GM23338 (cell line): Measurements from ENCODE around the gene TRIM59. TPM values are rescaled to one million over a fixed set of nuclear protein-coding genes. Genes with fewer than 3 reads are reported as not detected.

Experiments used
- ATAC-seq: fragments of 200-7000 bp; cut with Tn5 transposase; 3 replicates; pipeline ENCODE4 v1.9.1; 2020
- DNase-seq: peaks from one replicate; pipeline ENCODE4 v3.0.0-alpha.2; 2015; ENCODE audit warnings: low spot score
- H2AFZ ChIP-seq: fragments of 200-600 bp; sonication (generic); 2 replicates; pipeline ENCODE4 v1.8.0; 2016; ENCODE audit warnings: antibody characterized with exemption, mild to moderate bottlenecking, moderate library complexity
- H3F3A ChIP-seq: fragments of 200-600 bp; sonication (generic); replicated peaks from 2 replicates; pipeline ENCODE4 v1.8.0; 2017; ENCODE audit warnings: antibody characterized with exemption, mixed run types, low read depth
- H3K27ac ChIP-seq: fragments of 200-600 bp; sonication (generic); 2 replicates; pipeline ENCODE4 v1.6.1; 2016; ENCODE audit warnings: low read depth
- H3K27me3 ChIP-seq: fragments of 200-600 bp; sonication (generic); 2 replicates; pipeline ENCODE4 v1.8.0; 2016; ENCODE audit warnings: mild to moderate bottlenecking, mixed run types, moderate library complexity; ENCODE audit not compliant: insufficient read depth
- H3K36me3 ChIP-seq: fragments of 200-600 bp; sonication (generic); 2 replicates; pipeline ENCODE4 v1.8.0; 2016; ENCODE audit warnings: mild to moderate bottlenecking; ENCODE audit not compliant: insufficient read depth
- H3K4me1 ChIP-seq: fragments of 200-600 bp; sonication (generic); 2 replicates; pipeline ENCODE4 v1.8.0; 2016; ENCODE audit warnings: mild to moderate bottlenecking, moderate library complexity; ENCODE audit not compliant: insufficient read depth
- H3K4me2 ChIP-seq: fragments of 200-600 bp; sonication (generic); 2 replicates; pipeline ENCODE4 v1.7.1; 2017; ENCODE audit warnings: mixed run types
- H3K4me3 ChIP-seq: fragments of 200-600 bp; sonication (generic); 2 replicates; pipeline ENCODE4 v1.6.1; 2016; ENCODE audit warnings: mixed run types
- H3K79me2 ChIP-seq: fragments of 200-600 bp; sonication (generic); replicated peaks from 2 replicates; pipeline ENCODE4 v1.8.0; 2017; ENCODE audit warnings: mild to moderate bottlenecking; ENCODE audit not compliant: insufficient read depth
- H3K9me2 ChIP-seq: fragments of 200-600 bp; sonication (generic); 2 replicates; pipeline ENCODE4 v1.8.0; 2017; ENCODE audit not compliant: insufficient read depth
- H4K20me1 ChIP-seq: fragments of 200-600 bp; sonication (generic); replicated peaks from 2 replicates; pipeline ENCODE4 v1.8.0; 2017; ENCODE audit warnings: mild to moderate bottlenecking; ENCODE audit not compliant: insufficient read depth
- H3K27ac Mint-ChIP-seq: 2 replicates; pipeline ENCODE4 v1.8.0; 2020; ENCODE audit warnings: inconsistent platforms, mild to moderate bottlenecking, moderate library complexity, mixed read lengths
- H3K27me3 Mint-ChIP-seq: 3 replicates; pipeline ENCODE4 v1.8.0; 2022; ENCODE audit warnings: low read depth, mild to moderate bottlenecking, moderate library complexity, mixed read lengths, inconsistent platforms; ENCODE audit not compliant: insufficient read depth, poor library complexity
- H3K36me3 Mint-ChIP-seq: 3 replicates; pipeline ENCODE4 v1.8.0; 2021; ENCODE audit warnings: low read depth, mild to moderate bottlenecking, inconsistent platforms, moderate library complexity, mixed read lengths
- H3K4me1 Mint-ChIP-seq: 3 replicates; pipeline ENCODE4 v1.8.0; 2020; ENCODE audit warnings: mild to moderate bottlenecking, inconsistent platforms, mixed read lengths
- H3K4me3 Mint-ChIP-seq: 3 replicates; pipeline ENCODE4 v1.8.0; 2021; ENCODE audit warnings: moderate library complexity, mild to moderate bottlenecking, inconsistent platforms, mixed read lengths
- H3K9me3 Mint-ChIP-seq: 3 replicates; pipeline ENCODE4 v1.8.0; 2020; ENCODE audit warnings: moderate library complexity, mild to moderate bottlenecking, inconsistent platforms, mixed read lengths
- CREB1 ChIP-seq: fragments of 250-450 bp; sonication (Bioruptor Pico); IDR thresholded peaks from 2 replicates; pipeline ENCODE4 v1.5.0; 2020; ENCODE audit warnings: low read depth, mild to moderate bottlenecking, moderate library complexity
- EZH2phosphoT487 ChIP-seq: fragments of 200-600 bp; sonication (generic); IDR thresholded peaks from one replicate; pipeline ENCODE4 v1.8.1; 2018; ENCODE audit warnings: antibody characterized with exemption; ENCODE audit not compliant: unreplicated experiment
- JUNB ChIP-seq: IDR thresholded peaks from one replicate; pipeline ENCODE4 v1.6.1; 2016; ENCODE audit warnings: antibody characterized with exemption; ENCODE audit not compliant: unreplicated experiment
- ZNF114 ChIP-seq: fragments of 250-450 bp; sonication (Bioruptor Pico); IDR thresholded peaks from 2 replicates; pipeline ENCODE4 v1.5.0; 2020; ENCODE audit warnings: mild to moderate bottlenecking, moderate library complexity
- ZNF462 ChIP-seq: fragments of 250-450 bp; sonication (Bioruptor Pico); IDR thresholded peaks from 2 replicates; pipeline ENCODE4 v1.5.0; 2020; ENCODE audit warnings: mild to moderate bottlenecking, moderate library complexity
- polyA plus RNA-seq: library from polyadenylated mRNA; unstranded; fragments of >200 nt; fragmentation: Nextera tagmentation; extraction: Ambion mirVana; gene quantifications from 2 replicates; pipeline ENCODE4 v1.2.1, GENCODE V29; 2016
- total RNA-seq: library from RNA; depleted of rRNA; stranded (reverse); fragments of >200 nt; shearing (Covaris generic); gene quantifications from 2 replicates; pipeline ENCODE4 v1.2.3, GENCODE V29; 2014

The TRIM59 gene
- total and polyA plus RNA-seq, 2 experiments from 2014 or later = 46.2 to 98.6 TPM

- no peak overlapping the region for H3K4me2 ChIP-seq
- no peak overlapping the region for H2AFZ ChIP-seq
- no peaks in the 10 kb centered on the region for H3K9me2 ChIP-seq
- H3K36me3 Mint-ChIP-seq = peaks cover 84% of the 10 kb centered on the region
- H3K27ac ChIP-seq = no peak overlapping the region
- peaks cover 23% of the 10 kb centered on the region; the same call in 2 of the 3 replicates for H3K4me1 Mint-ChIP-seq
- H3K27me3 Mint-ChIP-seq = peaks cover 2% of the 10 kb centered on the region
- H3K27ac Mint-ChIP-seq = peak overlapping the region; percentile 21; the same call in 1 of the 2 replicates
- H3K9me3 Mint-ChIP-seq = peaks cover 7% of the 10 kb centered on the region; the same call in 1 of the 3 replicates
- H3K4me1 ChIP-seq = peaks cover 10% of the 10 kb centered on the region
- H3K79me2 ChIP-seq = peaks cover 98% of the 10 kb centered on the region
- no peak overlapping the region for H3K4me3 Mint-ChIP-seq
- TF ChIP-seq EZH2phosphoT487 = no peak
- no peak for TF ChIP-seq ZNF462
- TF ChIP-seq JUNB = no peak
- no peak for TF ChIP-seq CREB1 (CRISPR knock-in tag)
- H3F3A ChIP-seq = no peaks in the 10 kb centered on the region
- no peak overlapping the region for H3K4me3 ChIP-seq
- peaks cover 31% of the 10 kb centered on the region; the same call in 1 of the 2 replicates for H4K20me1 ChIP-seq
- DNase-seq (peak; percentile 14), ATAC-seq (no peak)
- no peaks in the 10 kb centered on the region for H3K27me3 ChIP-seq
- H3K36me3 ChIP-seq = peaks cover 18% of the 10 kb centered on the region
Measured at GRCh38 chr3:160444411-160444810, 5.2 kb downstream of the TRIM59 start.

GRCh38 chr3:160440687-160441086, 8.9 kb downstream of the TRIM59 start:
- Histone ChIP-seq H3K27ac (no peak overlapping the region), H3K9me2 (no peaks in the 10 kb centered on the region), H3F3A (no peaks in the 10 kb centered on the region), H2AFZ (no peak overlapping the region), H4K20me1 (peaks cover 38% of the 10 kb centered on the region), H3K27me3 (no peaks in the 10 kb centered on the region), H3K4me3 (no peak overlapping the region), H3K4me2 (no peak overlapping the region), H3K4me1 (no peaks in the 10 kb centered on the region), H3K79me2 (peaks cover 100% of the 10 kb centered on the region), H3K36me3 (peaks cover 28% of the 10 kb centered on the region)
- Mint-ChIP-seq H3K4me1 (peaks cover 12% of the 10 kb centered on the region; the same call in 2 of the 3 replicates), H3K27ac (peak overlapping the region; percentile 87), H3K4me3 (no peak overlapping the region), H3K9me3 (peaks cover 7% of the 10 kb centered on the region; the same call in 1 of the 3 replicates), H3K36me3 (peaks cover 84% of the 10 kb centered on the region), H3K27me3 (peaks cover 6% of the 10 kb centered on the region)
- TF ChIP-seq EZH2phosphoT487 (no peak), ZNF114 (CRISPR knock-in tag) (no peak)
- DNase-seq (no peak), ATAC-seq (no peak)
